ENCODE results near the gene VILL.
"Not testable (repeated sequence)": the region's sequence is repeated elsewhere in the genome, so short reads cannot be mapped to it uniquely, and the experiment has no call there.

VILL gene

DNA sequence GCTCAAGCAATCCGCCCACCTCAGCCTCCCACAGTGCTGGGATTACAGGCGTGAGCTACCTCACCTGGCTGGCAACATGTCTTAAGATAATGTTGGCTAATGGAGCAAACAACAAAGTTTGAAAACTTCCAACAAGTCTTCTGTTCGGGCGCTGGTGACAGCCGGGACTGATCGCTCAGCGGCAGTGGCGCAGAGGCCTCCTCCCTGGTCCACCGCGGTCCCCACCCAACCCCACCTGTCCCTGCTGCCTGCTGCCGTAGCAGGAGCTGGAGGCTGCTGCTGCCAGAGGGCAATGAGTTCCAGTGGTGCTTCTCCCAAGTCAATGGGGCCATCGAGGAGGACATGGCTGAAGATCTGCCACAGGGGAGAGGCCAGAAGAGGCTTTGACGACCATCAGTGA is 60.5 kb downstream of the VILL start:
- TF ChIP-seq, protein P1, sequence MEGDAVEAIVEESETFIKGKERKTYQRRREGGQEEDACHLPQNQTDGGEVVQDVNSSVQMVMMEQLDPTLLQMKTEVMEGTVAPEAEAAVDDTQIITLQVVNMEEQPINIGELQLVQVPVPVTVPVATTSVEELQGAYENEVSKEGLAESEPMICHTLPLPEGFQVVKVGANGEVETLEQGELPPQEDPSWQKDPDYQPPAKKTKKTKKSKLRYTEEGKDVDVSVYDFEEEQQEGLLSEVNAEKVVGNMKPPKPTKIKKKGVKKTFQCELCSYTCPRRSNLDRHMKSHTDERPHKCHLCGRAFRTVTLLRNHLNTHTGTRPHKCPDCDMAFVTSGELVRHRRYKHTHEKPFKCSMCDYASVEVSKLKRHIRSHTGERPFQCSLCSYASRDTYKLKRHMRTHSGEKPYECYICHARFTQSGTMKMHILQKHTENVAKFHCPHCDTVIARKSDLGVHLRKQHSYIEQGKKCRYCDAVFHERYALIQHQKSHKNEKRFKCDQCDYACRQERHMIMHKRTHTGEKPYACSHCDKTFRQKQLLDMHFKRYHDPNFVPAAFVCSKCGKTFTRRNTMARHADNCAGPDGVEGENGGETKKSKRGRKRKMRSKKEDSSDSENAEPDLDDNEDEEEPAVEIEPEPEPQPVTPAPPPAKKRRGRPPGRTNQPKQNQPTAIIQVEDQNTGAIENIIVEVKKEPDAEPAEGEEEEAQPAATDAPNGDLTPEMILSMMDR (IDR thresholded peaks at IDR 0.05; ENCODE audit: low read depth, low read length) = no peak
- no peak for DNase-seq (ENCODE audit: extremely low read depth, low read depth)

DNA sequence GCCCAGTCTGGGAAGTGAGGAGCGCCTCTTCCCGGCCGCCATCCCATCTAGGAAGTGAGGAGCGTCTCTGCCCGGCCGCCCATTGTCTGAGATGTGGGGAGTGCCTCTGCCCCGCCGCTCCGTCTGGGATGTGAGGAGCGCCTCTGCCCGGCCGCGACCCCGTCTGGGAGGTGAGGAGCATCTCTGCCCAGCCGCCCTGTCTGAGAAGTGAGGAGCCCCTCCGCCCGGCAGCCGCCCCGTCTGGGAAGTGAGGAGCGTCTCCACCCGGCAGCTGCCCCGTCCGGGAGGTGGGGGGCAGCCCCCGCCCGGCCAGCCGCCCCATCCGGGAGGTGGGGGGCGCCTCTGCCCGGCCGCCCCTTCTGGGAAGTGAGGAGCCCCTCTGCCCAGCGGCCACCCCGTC is 62.7 kb downstream of the VILL start:
- DNase-seq (ENCODE audit: extremely low read depth, low read depth) = not testable (repeated sequence)

DNA sequence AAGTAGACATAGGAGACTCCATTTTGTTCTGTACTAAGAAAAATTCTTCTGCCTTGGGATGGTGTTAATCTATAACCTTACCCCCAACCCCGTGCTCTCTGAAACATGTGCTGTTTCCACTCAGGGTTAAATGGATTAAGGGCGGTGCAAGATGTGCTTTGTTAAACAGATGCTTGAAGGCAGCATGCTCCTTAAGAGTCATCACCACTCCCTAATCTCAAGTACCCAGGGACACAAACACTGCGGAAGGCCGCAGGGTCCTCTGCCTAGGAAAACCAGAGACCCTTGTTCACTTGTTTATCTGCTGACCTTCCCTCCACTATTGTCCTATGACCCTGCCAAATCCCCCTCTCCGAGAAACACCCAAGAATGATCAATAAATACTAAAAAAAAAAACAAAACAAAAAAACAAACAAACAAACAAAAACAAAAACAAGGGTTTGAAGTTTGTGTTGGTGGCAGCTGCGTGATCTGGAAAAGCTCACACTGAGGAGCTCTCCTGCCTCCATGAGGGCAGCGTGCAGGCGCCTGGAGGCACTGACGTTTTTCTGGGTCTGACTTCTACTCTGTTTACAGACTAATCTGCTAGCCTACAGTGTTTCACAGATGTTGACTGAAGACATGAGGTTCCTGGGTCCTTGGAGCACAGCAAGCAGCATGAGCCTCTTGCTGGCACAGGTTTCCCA is 63.4 kb downstream of the VILL start:
- not testable (repeated sequence) for DNase-seq (ENCODE audit: extremely low read depth, low read depth)

DNA sequence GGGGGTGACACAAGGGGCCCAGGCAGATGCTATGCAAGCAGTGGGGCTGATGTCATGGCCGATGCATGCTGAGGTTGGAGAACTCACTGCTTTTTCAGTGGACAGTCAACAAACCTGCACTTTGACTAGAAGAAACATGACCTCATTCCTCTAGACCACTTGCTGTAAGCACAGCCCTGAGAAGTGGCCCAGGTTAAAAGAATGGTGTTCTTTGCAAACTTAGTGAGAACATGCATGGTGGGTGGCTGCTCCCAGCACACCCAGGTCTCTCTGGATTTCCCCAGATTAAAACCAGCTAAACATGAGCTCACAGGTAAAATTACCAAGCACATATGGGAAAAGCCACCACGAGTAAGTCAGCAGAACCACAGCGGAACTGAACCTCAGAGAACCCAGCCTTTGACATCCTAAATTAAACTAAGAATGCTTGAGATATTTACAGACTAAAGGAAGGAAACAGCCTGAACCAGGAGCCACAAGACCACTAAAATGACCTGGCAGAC is 64.0 kb downstream of the VILL start:
- DNase-seq (ENCODE audit: extremely low read depth, low read depth) = no peak
- TF ChIP-seq, protein P1 (IDR thresholded peaks at IDR 0.05; ENCODE audit: low read depth, low read length) = no peak

All from AG09319 (cell line).